Cardiac muscle cell (in vitro differentiated cells and primary cell): Measurements from ENCODE around the gene EEPD1. TPM values are rescaled to one million over a fixed set of nuclear protein-coding genes. Genes with fewer than 3 reads are reported as not detected.

Source experiments
- DNase-seq, 2 donors: peaks; one replicate each; pipeline versions ENCODE4 v3.0.0 to v3.0.0-alpha.2; 2010 to 2017; ENCODE audit warnings: low read depth in 1 of 2, low spot score in 1 of 2
- H3K27ac ChIP-seq: fragments of 200-600 bp; sonication (generic); 2 replicates; pipeline ENCODE4 v1.5.1; 2016
- H3K27me3 ChIP-seq: fragments of 200-600 bp; sonication (generic); 2 replicates; pipeline ENCODE4 v1.6.0; 2016; ENCODE audit warnings: control low read depth
- H3K36me3 ChIP-seq: fragments of 200-600 bp; sonication (generic); 2 replicates; pipeline ENCODE4 v1.5.1; 2016; ENCODE audit warnings: control low read depth
- H3K4me1 ChIP-seq: fragments of 200-600 bp; sonication (generic); 2 replicates; pipeline ENCODE4 v1.8.1; 2017; ENCODE audit warnings: low read depth, mild to moderate bottlenecking, mixed run types
- H3K4me3 ChIP-seq: fragments of 200-600 bp; sonication (generic); 2 replicates; pipeline ENCODE4 v1.5.1; 2016; ENCODE audit warnings: mild to moderate bottlenecking
- H3K9me3 ChIP-seq: fragments of 200-600 bp; sonication (generic); 2 replicates; pipeline ENCODE4 v1.5.1; 2017; ENCODE audit warnings: low read depth, mild to moderate bottlenecking, control low read depth
- CTCF ChIP-seq: IDR thresholded peaks from 2 replicates; pipeline ENCODE4 v1.5.1; 2012; ENCODE audit warnings: low read depth, mild to moderate bottlenecking, low read length
- polyA plus RNA-seq: library from polyadenylated mRNA; unstranded; fragments of >200 nt; fragmentation: Nextera tagmentation; extraction: Ambion mirVana; gene quantifications from 2 replicates; pipeline ENCODE4 v1.2.1, GENCODE V29; 2016
- total RNA-seq: library from RNA; depleted of rRNA; stranded (reverse); fragments of >200 nt; gene quantifications from 2 replicates; pipeline ENCODE4 v1.2.3, GENCODE V29; 2016

The EEPD1 gene
- total and polyA plus RNA-seq, 2 experiments from 2014 or later: 4.8 to 11.9 TPM

GRCh38 chr7:36305648-36306047 lies 152.6 kb downstream of the EEPD1 start:
- Histone ChIP-seq H3K9me3 (no peaks in the 10 kb centered on the region), H3K36me3 (no peaks in the 10 kb centered on the region), H3K27ac (no peak overlapping the region), H3K27me3 (no peaks in the 10 kb centered on the region), H3K4me1 (peaks cover 30% of the 10 kb centered on the region), H3K4me3 (no peak overlapping the region)
- TF ChIP-seq CTCF: no peak
- DNase-seq: no peak

- DNase-seq: no peak
- TF ChIP-seq CTCF: no peak
- peaks cover 30% of the 10 kb centered on the region for H3K4me1 ChIP-seq
- H3K4me3 ChIP-seq: no peak overlapping the region
- no peaks in the 10 kb centered on the region for H3K36me3 ChIP-seq
- H3K27me3 ChIP-seq: no peaks in the 10 kb centered on the region
- no peaks in the 10 kb centered on the region for H3K9me3 ChIP-seq
- no peak overlapping the region for H3K27ac ChIP-seq
These were observed 153.2 kb downstream of the EEPD1 start for GRCh38 chr7:36306222-36306621.

GRCh38 chr7:36306722-36307121 lies 153.7 kb downstream of the EEPD1 start:
- H3K27ac ChIP-seq: no peak overlapping the region
- H3K36me3 ChIP-seq: no peaks in the 10 kb centered on the region
- no peaks in the 10 kb centered on the region for H3K27me3 ChIP-seq
- TF ChIP-seq CTCF: no peak
- no peak for DNase-seq
- peaks cover 30% of the 10 kb centered on the region for H3K4me1 ChIP-seq
- H3K4me3 ChIP-seq: no peak overlapping the region
- no peaks in the 10 kb centered on the region for H3K9me3 ChIP-seq

- Histone ChIP-seq H3K27me3 (no peaks in the 10 kb centered on the region), H3K9me3 (no peaks in the 10 kb centered on the region), H3K4me3 (no peak overlapping the region), H3K4me1 (peaks cover 18% of the 10 kb centered on the region), H3K27ac (no peak overlapping the region), H3K36me3 (no peaks in the 10 kb centered on the region)
- no peak for TF ChIP-seq CTCF
- DNase-seq: no peak
These were observed 155.0 kb downstream of the EEPD1 start for GRCh38 chr7:36308031-36308430.

- H3K27ac ChIP-seq: no peak overlapping the region
- H3K4me3 ChIP-seq: no peak overlapping the region
- no peak for TF ChIP-seq CTCF
- no peaks in the 10 kb centered on the region for H3K36me3 ChIP-seq
- peaks cover 5% of the 10 kb centered on the region for H3K4me1 ChIP-seq
- no peaks in the 10 kb centered on the region for H3K9me3 ChIP-seq
- no peaks in the 10 kb centered on the region for H3K27me3 ChIP-seq
- DNase-seq: no peak
These were observed 156.2 kb downstream of the EEPD1 start for GRCh38 chr7:36309301-36309700.

GRCh38 chr7:36309716-36310115 lies 156.7 kb downstream of the EEPD1 start:
- Histone ChIP-seq H3K27me3 (no peaks in the 10 kb centered on the region), H3K4me3 (no peak overlapping the region), H3K4me1 (peaks cover under 1% of the 10 kb centered on the region), H3K27ac (no peak overlapping the region), H3K36me3 (no peaks in the 10 kb centered on the region), H3K9me3 (no peaks in the 10 kb centered on the region)
- no peak for DNase-seq
- TF ChIP-seq CTCF: no peak
